ENCODE measurements around the gene ZNF554.

- TF ChIP-seq CTCF (conservative IDR thresholded peaks at IDR 0.05; ENCODE audit: low read length) (no peak), EZH2phosphoT487 (IDR thresholded peaks at IDR 0.05; ENCODE audit: borderline replicate concordance) (no peak)
Measured at GRCh38 chr19:2841855-2842574, 22.3 kb downstream of the ZNF554 start.
